ENCODE measurements around the gene SMYD3.

SMYD3 gene

DNA sequence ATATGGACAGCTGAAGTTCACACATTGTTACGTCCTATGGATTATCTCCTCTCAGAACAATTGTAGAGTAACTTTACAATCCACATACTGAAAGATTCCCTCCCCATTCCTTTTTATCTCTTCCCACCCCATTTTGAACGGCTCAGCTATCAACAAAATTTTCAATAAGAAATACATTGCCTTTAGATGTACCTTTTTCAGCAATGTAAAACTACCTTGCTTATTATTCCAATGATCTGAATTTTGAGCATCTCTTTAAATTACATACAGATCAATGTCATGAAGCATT is 503.7 kb downstream of the SMYD3 start:
- Histone ChIP-seq H3K9ac (ENCODE audit: low read depth, low read length) (no peak overlapping the region), H3K27ac (ENCODE audit: low read length) (no peak overlapping the region), H3K4me2 (ENCODE audit: insufficient read depth, low read length) (no peak overlapping the region), H3K36me3 (ENCODE audit: insufficient read depth, low read length) (no peaks in the 10 kb centered on the region), H3K4me1 (ENCODE audit: insufficient read depth, low read length) (no peaks in the 10 kb centered on the region), H3K27me3 (ENCODE audit: insufficient read depth, low read length, poor library complexity) (no peaks in the 10 kb centered on the region), H3K79me2 (ENCODE audit: insufficient read depth, low read length) (no peaks in the 10 kb centered on the region), H4K20me1 (ENCODE audit: insufficient read depth, low read length) (no peaks in the 10 kb centered on the region), H3K4me3 (ENCODE audit: low read depth in 1 of 2, low read length in 2 of 2) (no peak overlapping the region), H2AFZ (ENCODE audit: low read depth, low read length) (no peak overlapping the region), H3K9me3 (ENCODE audit: insufficient read depth, low read length, severe bottlenecking) (no peaks in the 10 kb centered on the region)
- DNase-seq (no peak), ATAC-seq (ENCODE audit: insufficient read depth, low read depth) (no peak)
- TF ChIP-seq CTCF (IDR thresholded peaks at IDR 0.05; ENCODE audit: borderline replicate concordance, extremely low read depth, low read length, poor library complexity, severe bottlenecking) (no peak), EZH2 (IDR thresholded peaks at IDR 0.05; ENCODE audit: borderline replicate concordance, low read depth, low read length, severe bottlenecking) (no peak)

DNA sequence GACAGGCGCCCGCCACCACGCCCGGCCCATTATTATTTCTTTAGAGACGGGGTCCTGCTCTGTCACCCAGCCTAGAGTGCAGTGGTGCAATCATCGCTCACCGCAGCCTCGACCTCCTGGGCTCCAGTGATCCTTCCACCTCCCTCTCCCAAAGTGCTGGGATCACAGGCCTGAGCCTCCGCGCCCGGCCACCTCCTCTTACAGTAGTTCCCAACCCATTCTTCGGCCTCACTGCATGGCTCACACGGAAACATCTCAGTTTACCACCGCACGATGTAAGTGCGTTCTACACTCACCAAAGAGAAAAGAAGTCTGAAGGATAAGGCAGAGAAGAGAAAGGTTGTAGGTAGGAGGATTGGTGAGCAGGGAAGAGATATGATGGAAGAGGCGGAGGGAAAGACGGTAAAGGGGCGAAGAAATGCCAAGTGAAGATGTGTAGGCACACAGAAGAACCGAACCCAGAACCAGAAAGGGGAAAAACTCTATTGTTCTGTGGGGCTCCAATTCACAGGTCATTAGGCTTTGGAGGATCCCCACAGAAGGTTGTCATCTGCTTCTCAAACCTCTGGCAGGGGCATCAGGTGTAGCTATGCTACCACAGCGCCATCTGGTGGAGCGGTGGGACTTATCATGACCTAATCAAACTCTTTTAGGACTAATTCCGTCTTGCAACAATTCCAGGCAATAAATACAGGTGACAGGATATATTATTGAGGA is 504.2 kb downstream of the SMYD3 start:
- no peaks in the 10 kb centered on the region for H3K9me3 ChIP-seq (ENCODE audit: insufficient read depth, low read length, severe bottlenecking)
- no peak overlapping the region for H3K4me3 ChIP-seq (ENCODE audit: low read depth in 1 of 2, low read length in 2 of 2)
- H3K36me3 ChIP-seq (ENCODE audit: insufficient read depth, low read length), result no peaks in the 10 kb centered on the region
- DNase-seq (peak; percentile 80), ATAC-seq (ENCODE audit: insufficient read depth, low read depth) (peak; percentile 93)
- no peak overlapping the region for H3K4me2 ChIP-seq (ENCODE audit: insufficient read depth, low read length)
- TF ChIP-seq CTCF (IDR thresholded peaks at IDR 0.05; ENCODE audit: borderline replicate concordance, extremely low read depth, low read length, poor library complexity, severe bottlenecking), result peak; percentile 86
- no peak for TF ChIP-seq EZH2 (IDR thresholded peaks at IDR 0.05; ENCODE audit: borderline replicate concordance, low read depth, low read length, severe bottlenecking)
- H3K9ac ChIP-seq (ENCODE audit: low read depth, low read length), result no peak overlapping the region
- no peaks in the 10 kb centered on the region for H3K4me1 ChIP-seq (ENCODE audit: insufficient read depth, low read length)
- no peak overlapping the region for H3K27ac ChIP-seq (ENCODE audit: low read length)
- H2AFZ ChIP-seq (ENCODE audit: low read depth, low read length), result no peak overlapping the region
- no peaks in the 10 kb centered on the region for H3K27me3 ChIP-seq (ENCODE audit: insufficient read depth, low read length, poor library complexity)
- H3K79me2 ChIP-seq (ENCODE audit: insufficient read depth, low read length), result no peaks in the 10 kb centered on the region
- no peaks in the 10 kb centered on the region for H4K20me1 ChIP-seq (ENCODE audit: insufficient read depth, low read length)

DNA sequence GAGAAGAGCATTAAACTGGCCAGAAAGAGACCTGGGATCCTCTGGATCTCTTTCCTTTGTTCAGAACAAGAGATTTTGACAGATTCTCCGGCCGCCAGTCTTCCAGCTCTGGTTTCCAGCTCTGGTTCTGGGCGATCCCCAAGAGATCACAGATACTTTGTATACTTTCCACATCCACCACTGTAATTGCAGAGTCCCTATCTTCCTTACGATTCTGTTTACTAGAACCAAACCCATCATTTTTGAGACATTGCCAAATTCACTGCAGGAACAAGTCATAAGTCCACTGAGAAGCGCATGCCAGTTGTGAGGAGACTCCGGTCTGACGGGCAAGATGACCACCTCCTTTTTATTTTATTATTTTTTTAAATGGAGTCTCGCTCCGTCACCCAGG is 505.2 kb downstream of the SMYD3 start:
- H3K9ac ChIP-seq (ENCODE audit: low read depth, low read length), result no peak overlapping the region
- TF ChIP-seq CTCF (IDR thresholded peaks at IDR 0.05; ENCODE audit: borderline replicate concordance, extremely low read depth, low read length, poor library complexity, severe bottlenecking), result no peak
- no peak for TF ChIP-seq EZH2 (IDR thresholded peaks at IDR 0.05; ENCODE audit: borderline replicate concordance, low read depth, low read length, severe bottlenecking)
- H3K9me3 ChIP-seq (ENCODE audit: insufficient read depth, low read length, severe bottlenecking), result no peaks in the 10 kb centered on the region
- no peaks in the 10 kb centered on the region for H3K4me1 ChIP-seq (ENCODE audit: insufficient read depth, low read length)
- no peaks in the 10 kb centered on the region for H3K27me3 ChIP-seq (ENCODE audit: insufficient read depth, low read length, poor library complexity)
- ATAC-seq (ENCODE audit: insufficient read depth, low read depth) (no peak), DNase-seq (no peak)
- no peaks in the 10 kb centered on the region for H4K20me1 ChIP-seq (ENCODE audit: insufficient read depth, low read length)
- no peak overlapping the region for H2AFZ ChIP-seq (ENCODE audit: low read depth, low read length)
- H3K4me3 ChIP-seq (ENCODE audit: low read depth in 1 of 2, low read length in 2 of 2), result no peak overlapping the region
- no peak overlapping the region for H3K27ac ChIP-seq (ENCODE audit: low read length)
- no peaks in the 10 kb centered on the region for H3K79me2 ChIP-seq (ENCODE audit: insufficient read depth, low read length)
- H3K36me3 ChIP-seq (ENCODE audit: insufficient read depth, low read length), result no peaks in the 10 kb centered on the region
- H3K4me2 ChIP-seq (ENCODE audit: insufficient read depth, low read length), result no peak overlapping the region

Data from DND-41 (cell line).